SK-N-MC (cell line): ENCODE data around the gene VAV3.

Experiments used
- EZH2 ChIP-seq: fragments of 200-600 bp; sonication (generic); IDR thresholded peaks from one replicate; pipeline ENCODE4 v1.6.1; 2017; ENCODE audit warnings: antibody characterized with exemption
- FOXP2 ChIP-seq: optimal IDR thresholded peaks from 2 replicates; pipeline ENCODE3; 2011; ENCODE audit warnings: mild to moderate bottlenecking, moderate library complexity; ENCODE audit not compliant: insufficient read depth; ENCODE audit errors: extremely low read length, control extremely low read depth
- POLR2AphosphoS5 ChIP-seq: IDR thresholded peaks from 2 replicates; pipeline ENCODE4 v1.6.1; 2012; ENCODE audit warnings: mild to moderate bottlenecking, low read depth, low read length, borderline replicate concordance

DNA sequence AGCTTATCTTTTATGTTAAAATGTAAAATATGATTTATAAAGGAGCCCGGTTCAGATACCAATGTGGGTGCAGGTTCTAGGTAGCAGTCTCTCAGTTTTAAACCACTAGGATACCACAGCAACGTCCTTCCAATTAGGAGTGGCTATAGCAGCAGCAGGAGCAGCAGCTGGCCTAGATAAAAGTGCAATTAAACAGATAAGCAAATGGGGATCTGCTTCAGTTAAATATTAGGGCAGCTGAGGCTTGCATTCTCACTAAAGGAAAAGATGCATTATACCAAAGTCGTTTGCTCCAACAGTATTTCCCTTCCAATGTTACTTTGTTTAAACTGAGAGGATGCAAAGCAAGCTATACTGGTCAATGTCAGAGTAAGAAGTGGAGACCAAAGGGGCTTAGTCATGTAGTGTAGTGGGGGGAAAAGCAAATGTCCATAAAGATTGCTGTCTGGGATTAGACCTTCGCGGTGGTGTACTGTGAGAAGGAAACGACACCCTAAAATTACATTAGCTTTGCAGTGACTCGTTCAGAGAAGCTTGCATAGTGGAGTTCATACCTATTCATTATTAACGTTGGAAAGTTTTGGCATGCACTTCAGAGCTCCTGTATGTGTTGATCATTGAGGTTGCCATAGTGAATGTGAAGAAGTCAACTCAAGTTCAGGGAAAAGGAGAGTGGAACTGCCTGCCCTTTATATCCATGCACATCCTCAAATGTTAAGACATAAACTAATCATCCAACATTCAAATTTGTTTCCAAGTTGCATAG lies 272.2 kb downstream of the VAV3 start:
- no peak for TF ChIP-seq POLR2AphosphoS5
- no peak for TF ChIP-seq EZH2
- TF ChIP-seq FOXP2 = no peak
